Endothelial cell of umbilical vein (primary cell): Measurements from ENCODE around the gene ZNF529. TPM values are rescaled to one million over a fixed set of nuclear protein-coding genes. Genes with fewer than 3 reads are reported as not detected.

Experiments
- BruUV-seq: library from RNA; stranded (reverse); fragments of 400-500 nt; replicated peaks from 2 replicates; lab custom pipeline; 2021; lab: Mats Ljungman, UMichigan
- CTCF ChIA-PET: fragments of 300-600, 350-600 bp; sonication (Branson Sonifier 250); formaldehyde crosslinking; loops from one replicate; lab custom pipeline; 2021; ENCODE audit warnings: antibody characterized with exemption, inconsistent platforms; lab: Charles Lee
- POLR2A ChIA-PET: fragments of 300-600, 350-600 bp; sonication (Branson Sonifier 250); formaldehyde crosslinking; loops from one replicate; lab custom pipeline; 2021; ENCODE audit warnings: antibody characterized with exemption, inconsistent platforms; lab: Charles Lee
- DNase-seq: peaks from one replicate; pipeline ENCODE4 v3.0.0-alpha.2; 2011; ENCODE audit warnings: low read depth, low spot score
- FAIRE-seq: peaks from 2 replicates; lab custom pipeline; 2011; peaks lifted over from hg19 to GRCh38; lab: Jason Lieb, UNC
- H2AFZ ChIP-seq: 2 replicates; pipeline ENCODE4 v1.6.0; 2012; ENCODE audit warnings: low read depth, low read length, control low read depth, inconsistent platforms
- H3K27ac ChIP-seq: 2 replicates; pipeline ENCODE4 v1.5.1; 2011; ENCODE audit warnings: low read depth, mild to moderate bottlenecking, control low read depth, low read length, moderate library complexity; ENCODE audit not compliant: insufficient read depth
- H3K27me3 ChIP-seq, 2 experiments: 2 replicates each; pipeline versions ENCODE4 v1.6.0 to v1.6.1; 2011; ENCODE audit warnings: low read length in 2 of 2, mixed read lengths in 1 of 2; ENCODE audit not compliant: control insufficient read depth in 2 of 2, insufficient read depth in 2 of 2
- H3K36me3 ChIP-seq, 2 experiments: 2 replicates in 1 of 2; 3 replicates in 1 of 2; pipeline ENCODE4 v1.5.1; 2011; ENCODE audit warnings: low read length in 2 of 2, mild to moderate bottlenecking in 1 of 2, moderate library complexity in 1 of 2; ENCODE audit not compliant: control insufficient read depth in 2 of 2, insufficient read depth in 2 of 2; ENCODE audit errors: extremely low read depth in 1 of 2
- H3K4me1 ChIP-seq: 3 replicates; pipeline ENCODE4 v1.5.1; 2011; ENCODE audit warnings: mild to moderate bottlenecking, low read length; ENCODE audit not compliant: control insufficient read depth, insufficient read depth; ENCODE audit errors: extremely low read depth
- H3K4me2 ChIP-seq: 2 replicates; pipeline ENCODE4 v1.6.1; 2011; ENCODE audit warnings: low read length, control low read depth, mixed read lengths; ENCODE audit not compliant: insufficient read depth
- H3K4me3 ChIP-seq, 3 experiments: fragments of 200-600 bp in 1 of 3; sonication (generic), shearing (Covaris generic) in 1 of 3; replicated peaks in 1 of 3; 2 replicates each; pipeline ENCODE4 v1.5.1; 2011 to 2016; ENCODE audit warnings: control low read depth in 3 of 3, low read length in 3 of 3, mild to moderate bottlenecking in 2 of 3, inconsistent platforms in 1 of 3, low read depth in 1 of 3, moderate library complexity in 1 of 3; ENCODE audit not compliant: insufficient read depth in 1 of 3
- H3K79me2 ChIP-seq: 2 replicates; pipeline ENCODE4 v1.6.0; 2012; ENCODE audit warnings: low read length, inconsistent platforms; ENCODE audit not compliant: control insufficient read depth, insufficient read depth
- H3K9ac ChIP-seq: replicated peaks from 2 replicates; pipeline ENCODE3; 2011; ENCODE audit warnings: low read length, control low read depth; ENCODE audit not compliant: insufficient read depth; ENCODE audit errors: extremely low read depth
- H3K9me1 ChIP-seq: replicated peaks from 3 replicates; pipeline ENCODE4 v1.6.0; 2011; ENCODE audit warnings: mild to moderate bottlenecking, low read length; ENCODE audit not compliant: control insufficient read depth, insufficient read depth; ENCODE audit errors: extremely low read depth
- H3K9me3 ChIP-seq: replicated peaks from 2 replicates; pipeline ENCODE4 v1.5.1; 2012; ENCODE audit warnings: low read length, inconsistent platforms; ENCODE audit not compliant: control insufficient read depth, insufficient read depth
- H4K20me1 ChIP-seq: replicated peaks from 2 replicates; pipeline ENCODE3; 2011; ENCODE audit warnings: mild to moderate bottlenecking, low read length; ENCODE audit not compliant: control insufficient read depth, insufficient read depth; ENCODE audit errors: extremely low read depth
- FOS ChIP-seq: IDR thresholded peaks from 2 replicates; pipeline ENCODE4 v1.6.1; 2011; ENCODE audit warnings: mild to moderate bottlenecking, low read length, moderate library complexity, borderline replicate concordance; ENCODE audit not compliant: insufficient read depth
- MYC ChIP-seq: IDR thresholded peaks from one replicate; pipeline ENCODE4 v1.6.1; 2011; ENCODE audit warnings: mild to moderate bottlenecking, low read depth, low read length
- POLR2A ChIP-seq: IDR thresholded peaks from 2 replicates; pipeline ENCODE4 v1.6.1; 2012; ENCODE audit warnings: low read depth, mild to moderate bottlenecking, control low read depth, low read length
- POLR2AphosphoS5 ChIP-seq: IDR thresholded peaks from 2 replicates; pipeline ENCODE4 v1.6.1; 2012; ENCODE audit warnings: low read depth, mild to moderate bottlenecking, control low read depth, low read length, moderate library complexity; ENCODE audit not compliant: insufficient read depth
- dilution Hi-C: fragments of 300-500 bp; cut with MboI; formaldehyde crosslinking; loops from one replicate; pipeline ENCODE4 v1.15.0; 2019; ENCODE audit warnings: low sequenced_read_pairs; ENCODE audit not compliant: extremely low pct_ligation_motif_present
- intact Hi-C: fragments of 100-400 bp; cut with micrococcal nuclease; formaldehyde crosslinking; loops from one replicate; pipeline ENCODE4 v1.10.0; 2022
- polyA plus RNA-seq, 4 experiments: library from polyadenylated mRNA; depleted of rRNA in 3 of 4; stranded (reverse) in 3 of 4; unstranded in 1 of 4; fragments of >200 nt; gene quantifications; 2 replicates each; pipeline versions ENCODE4 v1.2.1 to v1.2.3, GENCODE V29; 2011 to 2012; ENCODE audit warnings: missing spikeins in 1 of 4
- total RNA-seq: library from RNA; stranded (reverse); gene quantifications from 2 replicates; pipeline ENCODE4 v1.2.3, GENCODE V29; 2021
- TF ChIP-seq, protein P1 (sequence below): IDR thresholded peaks from 2 replicates; pipeline ENCODE4 v1.6.1; 2011; ENCODE audit not compliant: insufficient read depth, insufficient read length

ZNF529 gene
- total and polyA plus RNA-seq, 2 donors (not counting 3 experiments of a cell fraction or from before 2014, with no cell fraction given): 4.9 to 8.4 TPM

DNA sequence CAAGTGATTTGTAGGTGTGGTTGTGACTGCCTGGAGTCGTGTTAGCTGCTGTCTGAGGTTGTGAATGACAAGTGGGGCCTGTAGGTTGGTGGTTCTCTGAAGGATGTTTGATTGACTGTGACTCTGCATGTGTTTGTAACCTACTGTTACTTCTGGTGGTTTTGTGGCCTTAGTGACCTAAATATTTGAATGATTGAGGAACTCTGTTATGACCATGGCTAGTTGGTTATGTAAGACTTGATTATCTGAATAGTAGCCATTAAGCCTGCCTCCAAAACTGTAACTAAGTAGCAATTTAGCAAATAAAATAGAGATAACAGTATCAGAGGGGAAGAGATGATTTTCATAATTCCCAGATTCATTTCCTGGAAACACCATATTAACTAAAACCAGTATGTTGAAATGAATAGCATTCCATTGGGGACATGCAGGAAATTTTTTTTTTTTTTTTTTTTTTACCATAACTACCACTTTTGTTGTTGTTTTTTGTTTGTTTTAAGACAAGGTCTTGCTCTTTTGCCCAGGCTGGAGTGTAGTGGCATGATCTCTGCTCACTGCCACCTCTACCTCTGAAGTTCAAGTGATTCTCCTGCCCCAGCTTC, 32.9 kb upstream of the ZNF529 start:
- intact Hi-C loops (loop anchor here (2.0 kb wide), 2 partner anchors 33 to 61 kb away; partner anchors contain the start of genes ZNF461 and ZNF529), dilution Hi-C loops (no loop called here)
- H3K79me2 ChIP-seq: no peaks in the 10 kb centered on the region
- no peak overlapping the region for H3K9ac ChIP-seq
- no peaks in the 10 kb centered on the region for H3K9me3 ChIP-seq
- H3K4me3 ChIP-seq: peak overlapping the region; percentile 56 to 82 (median 61)
- TF ChIP-seq MYC (no peak), FOS (no peak)
- no peaks in the 10 kb centered on the region for H3K36me3 ChIP-seq
- H4K20me1 ChIP-seq: no peaks in the 10 kb centered on the region
- H3K27me3 ChIP-seq: no peaks in the 10 kb centered on the region
- H3K27ac ChIP-seq: no peak overlapping the region
- DNase-seq (peak; percentile 30), FAIRE-seq (no peak)
- POLR2A ChIA-PET: no interaction called here
- CTCF ChIA-PET: no interaction called here
- H3K9me1 ChIP-seq: no peaks in the 10 kb centered on the region
- H2AFZ ChIP-seq: peak overlapping the region; percentile 95
- H3K4me2 ChIP-seq: peak overlapping the region; percentile 72
- no TSS peak for BruUV-seq
- no peaks in the 10 kb centered on the region for H3K4me1 ChIP-seq

DNA sequence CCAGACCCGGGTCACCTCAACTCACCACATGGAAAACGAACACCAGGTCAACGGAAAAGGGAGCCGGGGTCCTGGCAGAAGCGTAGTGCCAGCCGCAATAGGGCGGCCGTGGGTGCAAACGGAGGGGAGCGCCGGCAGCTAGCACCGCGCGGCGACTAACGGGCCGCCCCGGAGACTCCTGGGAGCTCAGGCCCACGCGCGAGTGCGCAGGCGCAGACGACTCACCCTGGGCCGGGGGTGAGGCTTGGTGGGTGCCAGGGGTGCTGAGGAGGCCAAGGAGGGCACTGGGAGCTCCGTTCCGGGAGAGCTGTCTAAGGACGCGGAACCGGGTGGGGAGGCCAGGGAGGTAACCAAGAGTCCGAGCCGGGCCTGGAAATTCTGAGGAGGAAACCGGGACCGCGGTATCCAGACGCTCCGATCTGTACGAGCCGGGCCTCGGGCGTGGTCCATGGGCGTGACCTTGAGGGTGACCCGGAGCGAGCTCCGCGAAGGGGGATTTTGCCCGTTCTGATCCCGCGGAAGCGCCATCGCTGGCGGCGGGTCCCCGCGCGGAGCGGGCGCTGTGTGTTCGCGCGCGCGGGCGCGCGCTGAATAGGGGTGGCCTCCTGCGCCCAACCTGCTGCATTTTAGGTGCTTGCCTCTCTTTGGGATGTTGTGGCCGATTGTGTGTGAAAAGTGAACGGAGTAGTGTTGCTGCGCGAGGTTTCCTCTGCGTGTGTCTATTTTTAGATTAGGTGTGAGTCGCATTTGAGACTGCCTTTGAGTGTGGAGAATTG, 32.2 kb upstream of the ZNF529 start, which contains the start of gene ZNF382:
ZNF382 (plus strand) TSS at position 213 of the 776 bp plus-strand sequence. CDS start 4,602 bp downstream, outside the sequence.
- Histone ChIP-seq H3K27me3 (no peaks in the 10 kb centered on the region), H3K9ac (peak within 1 kb of the TSS; percentile 50), H3K36me3 (no peaks in the 10 kb centered on the region), H2AFZ (peak within 1 kb of the TSS; percentile 95), H3K4me3 (peak within 1 kb of the TSS; percentile 56 to 82 (median 61)), H3K79me2 (no peaks in the 10 kb centered on the region), H4K20me1 (no peaks in the 10 kb centered on the region), H3K9me3 (no peaks in the 10 kb centered on the region), H3K4me2 (peak within 1 kb of the TSS; percentile 72), H3K9me1 (no peaks in the 10 kb centered on the region), H3K27ac (no peak within 1 kb of the TSS), H3K4me1 (no peaks in the 10 kb centered on the region)
- intact Hi-C loops: loop anchor here (2.0 kb wide), 2 partner anchors 32 to 62 kb away; partner anchors contain the start of genes ZNF461 and ZNF529
- ChIA-PET POLR2A (no interaction called here), CTCF (no interaction called here)
- FAIRE-seq (peak; percentile 62), DNase-seq (peak; percentile 60)
- peak; percentile 19 for TF ChIP-seq POLR2AphosphoS5
- TF ChIP-seq, protein P1, sequence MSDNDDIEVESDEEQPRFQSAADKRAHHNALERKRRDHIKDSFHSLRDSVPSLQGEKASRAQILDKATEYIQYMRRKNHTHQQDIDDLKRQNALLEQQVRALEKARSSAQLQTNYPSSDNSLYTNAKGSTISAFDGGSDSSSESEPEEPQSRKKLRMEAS: no peak
- TF ChIP-seq POLR2A: peak; percentile 25
- BruUV-seq: TSS peak; percentile 35
- dilution Hi-C loops: no loop called here
